Endothelial cell of umbilical vein (primary cell): ENCODE measurements around the gene CD2AP. TPM values are rescaled to one million over a fixed set of nuclear protein-coding genes. Genes with fewer than 3 reads are reported as not detected.

Experiments
- BruUV-seq: library from RNA; stranded (reverse); fragments of 400-500 nt; replicated peaks from 2 replicates; lab custom pipeline; 2021; lab: Mats Ljungman, UMichigan
- CTCF ChIA-PET: fragments of 300-600, 350-600 bp; sonication (Branson Sonifier 250); formaldehyde crosslinking; loops from one replicate; lab custom pipeline; 2021; ENCODE audit warnings: antibody characterized with exemption, inconsistent platforms; lab: Charles Lee
- POLR2A ChIA-PET: fragments of 300-600, 350-600 bp; sonication (Branson Sonifier 250); formaldehyde crosslinking; loops from one replicate; lab custom pipeline; 2021; ENCODE audit warnings: antibody characterized with exemption, inconsistent platforms; lab: Charles Lee
- DNase-seq: peaks from one replicate; pipeline ENCODE4 v3.0.0-alpha.2; 2011; ENCODE audit warnings: low read depth, low spot score
- FAIRE-seq: peaks from 2 replicates; lab custom pipeline; 2011; peaks lifted over from hg19 to GRCh38; lab: Jason Lieb, UNC
- H2AFZ ChIP-seq: 2 replicates; pipeline ENCODE4 v1.6.0; 2012; ENCODE audit warnings: low read depth, low read length, control low read depth, inconsistent platforms
- H3K27ac ChIP-seq: 2 replicates; pipeline ENCODE4 v1.5.1; 2011; ENCODE audit warnings: low read depth, mild to moderate bottlenecking, control low read depth, low read length, moderate library complexity; ENCODE audit not compliant: insufficient read depth
- H3K27me3 ChIP-seq, 2 experiments: 2 replicates each; pipeline versions ENCODE4 v1.6.0 to v1.6.1; 2011; ENCODE audit warnings: low read length in 2 of 2, mixed read lengths in 1 of 2; ENCODE audit not compliant: control insufficient read depth in 2 of 2, insufficient read depth in 2 of 2
- H3K36me3 ChIP-seq, 2 experiments: 2 replicates in 1 of 2; 3 replicates in 1 of 2; pipeline ENCODE4 v1.5.1; 2011; ENCODE audit warnings: low read length in 2 of 2, mild to moderate bottlenecking in 1 of 2, moderate library complexity in 1 of 2; ENCODE audit not compliant: control insufficient read depth in 2 of 2, insufficient read depth in 2 of 2; ENCODE audit errors: extremely low read depth in 1 of 2
- H3K4me1 ChIP-seq: 3 replicates; pipeline ENCODE4 v1.5.1; 2011; ENCODE audit warnings: mild to moderate bottlenecking, low read length; ENCODE audit not compliant: control insufficient read depth, insufficient read depth; ENCODE audit errors: extremely low read depth
- H3K4me2 ChIP-seq: 2 replicates; pipeline ENCODE4 v1.6.1; 2011; ENCODE audit warnings: low read length, control low read depth, mixed read lengths; ENCODE audit not compliant: insufficient read depth
- H3K4me3 ChIP-seq, 3 experiments: fragments of 200-600 bp in 1 of 3; sonication (generic), shearing (Covaris generic) in 1 of 3; replicated peaks in 1 of 3; 2 replicates each; pipeline ENCODE4 v1.5.1; 2011 to 2016; ENCODE audit warnings: control low read depth in 3 of 3, low read length in 3 of 3, mild to moderate bottlenecking in 2 of 3, inconsistent platforms in 1 of 3, low read depth in 1 of 3, moderate library complexity in 1 of 3; ENCODE audit not compliant: insufficient read depth in 1 of 3
- H3K79me2 ChIP-seq: 2 replicates; pipeline ENCODE4 v1.6.0; 2012; ENCODE audit warnings: low read length, inconsistent platforms; ENCODE audit not compliant: control insufficient read depth, insufficient read depth
- H3K9ac ChIP-seq: replicated peaks from 2 replicates; pipeline ENCODE3; 2011; ENCODE audit warnings: low read length, control low read depth; ENCODE audit not compliant: insufficient read depth; ENCODE audit errors: extremely low read depth
- H3K9me1 ChIP-seq: replicated peaks from 3 replicates; pipeline ENCODE4 v1.6.0; 2011; ENCODE audit warnings: mild to moderate bottlenecking, low read length; ENCODE audit not compliant: control insufficient read depth, insufficient read depth; ENCODE audit errors: extremely low read depth
- H3K9me3 ChIP-seq: replicated peaks from 2 replicates; pipeline ENCODE4 v1.5.1; 2012; ENCODE audit warnings: low read length, inconsistent platforms; ENCODE audit not compliant: control insufficient read depth, insufficient read depth
- H4K20me1 ChIP-seq: replicated peaks from 2 replicates; pipeline ENCODE3; 2011; ENCODE audit warnings: mild to moderate bottlenecking, low read length; ENCODE audit not compliant: control insufficient read depth, insufficient read depth; ENCODE audit errors: extremely low read depth
- EZH2 ChIP-seq: IDR thresholded peaks from 2 replicates; pipeline ENCODE4 v1.6.1; 2012; ENCODE audit warnings: borderline replicate concordance, low read depth, mild to moderate bottlenecking, moderate library complexity, low read length, inconsistent platforms; ENCODE audit not compliant: severe bottlenecking
- FOS ChIP-seq: IDR thresholded peaks from 2 replicates; pipeline ENCODE4 v1.6.1; 2011; ENCODE audit warnings: mild to moderate bottlenecking, low read length, moderate library complexity, borderline replicate concordance; ENCODE audit not compliant: insufficient read depth
- GATA2 ChIP-seq: IDR thresholded peaks from 2 replicates; pipeline ENCODE4 v1.7.0; 2011; ENCODE audit warnings: low read depth, mild to moderate bottlenecking, moderate library complexity, mixed read lengths, low read length; ENCODE audit not compliant: insufficient read length, insufficient read depth
- JUN ChIP-seq: IDR thresholded peaks from 2 replicates; pipeline ENCODE4 v1.6.1; 2011; ENCODE audit warnings: borderline replicate concordance, low read depth; ENCODE audit not compliant: insufficient read length, insufficient read depth
- MYC ChIP-seq: IDR thresholded peaks from one replicate; pipeline ENCODE4 v1.6.1; 2011; ENCODE audit warnings: mild to moderate bottlenecking, low read depth, low read length
- POLR2A ChIP-seq: IDR thresholded peaks from 2 replicates; pipeline ENCODE4 v1.6.1; 2012; ENCODE audit warnings: low read depth, mild to moderate bottlenecking, control low read depth, low read length
- POLR2AphosphoS5 ChIP-seq: IDR thresholded peaks from 2 replicates; pipeline ENCODE4 v1.6.1; 2012; ENCODE audit warnings: low read depth, mild to moderate bottlenecking, control low read depth, low read length, moderate library complexity; ENCODE audit not compliant: insufficient read depth
- dilution Hi-C: fragments of 300-500 bp; cut with MboI; formaldehyde crosslinking; loops from one replicate; pipeline ENCODE4 v1.15.0; 2019; ENCODE audit warnings: low sequenced_read_pairs; ENCODE audit not compliant: extremely low pct_ligation_motif_present
- intact Hi-C: fragments of 100-400 bp; cut with micrococcal nuclease; formaldehyde crosslinking; loops from one replicate; pipeline ENCODE4 v1.10.0; 2022
- polyA plus RNA-seq, 4 experiments: library from polyadenylated mRNA; depleted of rRNA in 3 of 4; stranded (reverse) in 3 of 4; unstranded in 1 of 4; fragments of >200 nt; gene quantifications; 2 replicates each; pipeline versions ENCODE4 v1.2.1 to v1.2.3, GENCODE V29; 2011 to 2012; ENCODE audit warnings: missing spikeins in 1 of 4
- total RNA-seq: library from RNA; stranded (reverse); gene quantifications from 2 replicates; pipeline ENCODE4 v1.2.3, GENCODE V29; 2021
- TF ChIP-seq, protein P1 (sequence below): IDR thresholded peaks from 2 replicates; pipeline ENCODE4 v1.6.1; 2011; ENCODE audit not compliant: insufficient read depth, insufficient read length
- TF ChIP-seq, protein P2 (sequence below), 2 donors: IDR thresholded peaks; 1 replicate in 1 of 2; 2 replicates in 1 of 2; pipeline ENCODE4 v1.5.1; 2011; ENCODE audit warnings: low read length in 2 of 2, mild to moderate bottlenecking in 2 of 2, moderate library complexity in 2 of 2, control low read depth in 1 of 2, inconsistent platforms in 1 of 2, low read depth in 1 of 2; ENCODE audit not compliant: insufficient read depth in 1 of 2; ENCODE audit errors: extremely low read depth in 1 of 2

CD2AP gene
- total and polyA plus RNA-seq, 2 donors (not counting 3 experiments of a cell fraction or from before 2014, with no cell fraction given) = 4.2 to 39.8 TPM

DNA sequence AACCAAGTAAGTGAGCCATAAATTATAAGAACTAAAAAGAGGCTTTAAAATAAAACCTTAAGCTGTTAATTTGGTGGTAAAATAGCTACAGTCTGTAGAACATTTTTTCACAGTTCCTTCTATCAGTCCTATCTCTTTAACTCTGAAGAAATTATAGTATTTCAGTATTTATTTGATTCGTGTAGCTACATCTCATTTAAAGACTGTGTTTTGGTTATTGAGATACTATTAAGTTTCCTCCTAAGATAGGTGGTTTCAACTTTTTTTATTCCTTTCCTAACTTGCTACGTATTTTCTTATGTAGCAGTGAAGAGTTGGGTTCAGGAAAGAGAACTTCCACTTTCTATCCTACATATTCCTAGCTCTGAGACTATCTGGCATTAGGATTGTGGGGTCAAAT lies 97.2 kb downstream of the CD2AP start:
- no peaks in the 10 kb centered on the region for H3K9me3 ChIP-seq
- FAIRE-seq (no peak), DNase-seq (no peak)
- H3K79me2 ChIP-seq = peaks cover 7% of the 10 kb centered on the region
- no TSS peak for BruUV-seq
- no peak overlapping the region for H3K4me2 ChIP-seq
- ChIA-PET CTCF (no interaction called here), POLR2A (no interaction called here)
- peaks cover 0 to 9% of the 10 kb centered on the region in 2 experiments for H3K36me3 ChIP-seq
- H3K9me1 ChIP-seq = no peaks in the 10 kb centered on the region
- H3K27me3 ChIP-seq = no peaks in the 10 kb centered on the region
- no peak overlapping the region for H3K9ac ChIP-seq
- H3K27ac ChIP-seq = no peak overlapping the region
- intact Hi-C loops (no loop called here), dilution Hi-C loops (no loop called here)
- H3K4me1 ChIP-seq = no peaks in the 10 kb centered on the region
- no peak overlapping the region for H2AFZ ChIP-seq
- no peak overlapping the region for H3K4me3 ChIP-seq
- TF ChIP-seq, protein P1, sequence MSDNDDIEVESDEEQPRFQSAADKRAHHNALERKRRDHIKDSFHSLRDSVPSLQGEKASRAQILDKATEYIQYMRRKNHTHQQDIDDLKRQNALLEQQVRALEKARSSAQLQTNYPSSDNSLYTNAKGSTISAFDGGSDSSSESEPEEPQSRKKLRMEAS = no peak
- TF ChIP-seq EZH2 (no peak), JUN (no peak), MYC (no peak), POLR2AphosphoS5 (no peak), FOS (no peak), POLR2A (no peak)
- H4K20me1 ChIP-seq = no peaks in the 10 kb centered on the region

DNA sequence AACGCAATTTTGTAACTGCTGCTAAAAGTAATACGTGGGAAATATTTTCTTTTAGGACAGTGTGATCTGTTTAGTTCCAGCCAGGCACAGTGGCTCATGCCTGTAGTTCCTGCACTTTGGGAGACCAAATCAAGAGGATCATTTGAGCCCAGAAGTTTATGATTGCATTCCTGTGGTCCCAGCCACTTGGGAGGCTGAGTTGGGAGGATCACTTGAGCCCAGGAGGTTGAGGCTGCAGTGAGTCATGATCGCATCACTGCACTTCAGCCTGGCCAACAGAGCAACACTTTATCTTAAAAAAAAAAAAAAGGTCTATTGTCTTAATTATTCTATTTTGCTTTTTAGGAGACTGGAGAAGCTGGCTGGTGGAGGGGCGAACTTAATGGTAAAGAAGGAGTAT lies 101.5 kb downstream of the CD2AP start:
- ChIA-PET CTCF (no interaction called here), POLR2A (no interaction called here)
- Histone ChIP-seq H3K4me3 (no peak overlapping the region), H3K4me2 (no peak overlapping the region), H3K79me2 (no peaks in the 10 kb centered on the region), H3K27ac (no peak overlapping the region), H3K9ac (no peak overlapping the region), H3K27me3 (no peaks in the 10 kb centered on the region), H3K9me1 (no peaks in the 10 kb centered on the region), H3K4me1 (no peaks in the 10 kb centered on the region), H2AFZ (no peak overlapping the region), H3K36me3 (peaks cover 0 to 19% of the 10 kb centered on the region in 2 experiments), H4K20me1 (no peaks in the 10 kb centered on the region), H3K9me3 (no peaks in the 10 kb centered on the region)
- intact Hi-C loops = no loop called here
- dilution Hi-C loops = no loop called here
- TF ChIP-seq POLR2AphosphoS5 = no peak
- no peak for TF ChIP-seq MYC
- no peak for TF ChIP-seq GATA2
- no peak for TF ChIP-seq FOS
- no peak for TF ChIP-seq POLR2A
- TF ChIP-seq, protein P2, sequence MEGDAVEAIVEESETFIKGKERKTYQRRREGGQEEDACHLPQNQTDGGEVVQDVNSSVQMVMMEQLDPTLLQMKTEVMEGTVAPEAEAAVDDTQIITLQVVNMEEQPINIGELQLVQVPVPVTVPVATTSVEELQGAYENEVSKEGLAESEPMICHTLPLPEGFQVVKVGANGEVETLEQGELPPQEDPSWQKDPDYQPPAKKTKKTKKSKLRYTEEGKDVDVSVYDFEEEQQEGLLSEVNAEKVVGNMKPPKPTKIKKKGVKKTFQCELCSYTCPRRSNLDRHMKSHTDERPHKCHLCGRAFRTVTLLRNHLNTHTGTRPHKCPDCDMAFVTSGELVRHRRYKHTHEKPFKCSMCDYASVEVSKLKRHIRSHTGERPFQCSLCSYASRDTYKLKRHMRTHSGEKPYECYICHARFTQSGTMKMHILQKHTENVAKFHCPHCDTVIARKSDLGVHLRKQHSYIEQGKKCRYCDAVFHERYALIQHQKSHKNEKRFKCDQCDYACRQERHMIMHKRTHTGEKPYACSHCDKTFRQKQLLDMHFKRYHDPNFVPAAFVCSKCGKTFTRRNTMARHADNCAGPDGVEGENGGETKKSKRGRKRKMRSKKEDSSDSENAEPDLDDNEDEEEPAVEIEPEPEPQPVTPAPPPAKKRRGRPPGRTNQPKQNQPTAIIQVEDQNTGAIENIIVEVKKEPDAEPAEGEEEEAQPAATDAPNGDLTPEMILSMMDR (IDR thresholded peaks at IDR 0.05; ENCODE audit: extremely low read depth in 1 of 2, insufficient read depth in 1 of 2, low read depth in 1 of 2, low read length in 2 of 2) = no peak
- TF ChIP-seq, protein P1 = no peak
- BruUV-seq = no TSS peak
- DNase-seq (no peak), FAIRE-seq (no peak)
